Measurements from ENCODE around the gene ERG.

Gene ERG

GRCh38 chr21:38534591-38534990 lies 36.3 kb upstream of the ERG start:
- H3K27me3 ChIP-seq (ENCODE audit: insufficient read depth, poor library complexity, severe bottlenecking): no peaks in the 10 kb centered on the region
- ATAC-seq (ENCODE audit: low read depth) (no peak), DNase-seq (ENCODE audit: low spot score) (no peak)
- no peak for TF ChIP-seq CTCF (IDR thresholded peaks at IDR 0.05; ENCODE audit: poor library complexity, severe bottlenecking)
- no peaks in the 10 kb centered on the region for H3K9me3 ChIP-seq (ENCODE audit: severe bottlenecking)
- no peaks in the 10 kb centered on the region for H3K4me1 ChIP-seq (ENCODE audit: insufficient read depth, poor library complexity, severe bottlenecking)
- no peak overlapping the region for H3K4me3 ChIP-seq (ENCODE audit: severe bottlenecking)
- no peaks in the 10 kb centered on the region for H3K36me3 ChIP-seq (ENCODE audit: low read depth)
- H3K27ac ChIP-seq (ENCODE audit: poor library complexity, severe bottlenecking): no peak overlapping the region

DNA sequence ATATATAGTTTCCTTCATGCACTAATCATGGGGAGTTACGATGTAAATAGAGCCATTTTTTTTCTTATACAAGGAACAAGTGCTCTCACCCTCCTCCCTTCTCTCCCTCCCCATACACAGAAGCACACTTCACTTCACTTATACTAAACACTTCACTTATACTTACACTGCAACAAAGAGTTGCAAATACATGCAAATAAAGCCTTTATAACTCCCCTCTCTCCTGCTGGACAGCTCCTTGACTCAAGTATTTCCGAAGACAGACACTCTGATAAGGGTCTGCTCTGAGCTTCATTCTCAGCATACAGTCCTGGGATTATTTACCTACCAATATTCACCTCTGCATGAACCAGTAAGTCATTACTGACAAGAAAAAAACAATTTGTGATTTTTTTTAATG lies 35.6 kb upstream of the ERG start:
- H3K36me3 ChIP-seq (ENCODE audit: low read depth): no peaks in the 10 kb centered on the region
- no peaks in the 10 kb centered on the region for H3K4me1 ChIP-seq (ENCODE audit: insufficient read depth, poor library complexity, severe bottlenecking)
- no peak overlapping the region for H3K27ac ChIP-seq (ENCODE audit: poor library complexity, severe bottlenecking)
- ATAC-seq (ENCODE audit: low read depth): no peak
- no peaks in the 10 kb centered on the region for H3K9me3 ChIP-seq (ENCODE audit: severe bottlenecking)
- no peak overlapping the region for H3K4me3 ChIP-seq (ENCODE audit: severe bottlenecking)
- no peak for TF ChIP-seq CTCF (IDR thresholded peaks at IDR 0.05; ENCODE audit: poor library complexity, severe bottlenecking)
- DNase-seq (ENCODE audit: low spot score): no peak
- H3K27me3 ChIP-seq (ENCODE audit: insufficient read depth, poor library complexity, severe bottlenecking): no peaks in the 10 kb centered on the region

DNA sequence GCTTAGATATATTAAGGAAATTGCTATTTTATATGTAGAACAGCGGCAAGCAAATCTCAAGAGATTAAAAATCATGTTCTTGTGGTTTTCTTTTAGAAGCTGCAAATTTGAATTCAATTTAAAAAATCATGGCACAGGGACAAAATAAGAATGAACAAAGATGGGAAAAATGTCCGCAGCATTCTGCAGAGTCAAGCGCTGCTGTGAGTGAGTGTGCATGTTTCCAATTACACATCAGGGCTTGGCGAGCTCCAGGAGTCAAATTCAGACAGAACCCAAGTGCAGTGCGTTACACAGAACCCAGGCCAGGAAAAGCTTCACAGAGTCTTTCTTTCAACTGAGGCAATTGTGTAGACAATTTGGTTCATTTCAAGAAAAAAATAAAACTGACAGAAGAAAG lies 33.3 kb upstream of the ERG start:
- Histone ChIP-seq H3K27me3 (ENCODE audit: insufficient read depth, poor library complexity, severe bottlenecking) (no peaks in the 10 kb centered on the region), H3K36me3 (ENCODE audit: low read depth) (no peaks in the 10 kb centered on the region), H3K4me1 (ENCODE audit: insufficient read depth, poor library complexity, severe bottlenecking) (no peaks in the 10 kb centered on the region), H3K4me3 (ENCODE audit: severe bottlenecking) (no peak overlapping the region), H3K9me3 (ENCODE audit: severe bottlenecking) (no peaks in the 10 kb centered on the region), H3K27ac (ENCODE audit: poor library complexity, severe bottlenecking) (no peak overlapping the region)
- no peak for TF ChIP-seq CTCF (IDR thresholded peaks at IDR 0.05; ENCODE audit: poor library complexity, severe bottlenecking)
- no peak for DNase-seq (ENCODE audit: low spot score)
- no peak for ATAC-seq (ENCODE audit: low read depth)

GRCh38 chr21:38531039-38531541 lies 32.8 kb upstream of the ERG start:
- ATAC-seq (ENCODE audit: low read depth): no peak
- Histone ChIP-seq H3K4me3 (ENCODE audit: severe bottlenecking) (no peak overlapping the region), H3K27me3 (ENCODE audit: insufficient read depth, poor library complexity, severe bottlenecking) (no peaks in the 10 kb centered on the region), H3K36me3 (ENCODE audit: low read depth) (no peaks in the 10 kb centered on the region), H3K4me1 (ENCODE audit: insufficient read depth, poor library complexity, severe bottlenecking) (no peaks in the 10 kb centered on the region), H3K27ac (ENCODE audit: poor library complexity, severe bottlenecking) (no peak overlapping the region), H3K9me3 (ENCODE audit: severe bottlenecking) (no peaks in the 10 kb centered on the region)
- DNase-seq (ENCODE audit: low spot score): no peak
- TF ChIP-seq CTCF (IDR thresholded peaks at IDR 0.05; ENCODE audit: poor library complexity, severe bottlenecking): no peak

- TF ChIP-seq CTCF (IDR thresholded peaks at IDR 0.05; ENCODE audit: poor library complexity, severe bottlenecking): no peak
- DNase-seq (ENCODE audit: low spot score) (no peak), ATAC-seq (ENCODE audit: low read depth) (no peak)
- no peak overlapping the region for H3K4me3 ChIP-seq (ENCODE audit: severe bottlenecking)
- H3K9me3 ChIP-seq (ENCODE audit: severe bottlenecking): no peaks in the 10 kb centered on the region
- H3K36me3 ChIP-seq (ENCODE audit: low read depth): no peaks in the 10 kb centered on the region
- no peak overlapping the region for H3K27ac ChIP-seq (ENCODE audit: poor library complexity, severe bottlenecking)
- peaks cover 1% of the 10 kb centered on the region for H3K27me3 ChIP-seq (ENCODE audit: insufficient read depth, poor library complexity, severe bottlenecking)
- H3K4me1 ChIP-seq (ENCODE audit: insufficient read depth, poor library complexity, severe bottlenecking): no peaks in the 10 kb centered on the region
Measured at GRCh38 chr21:38527737-38528136, 29.5 kb upstream of the ERG start.

Data from RWPE2 (cell line).